ENCODE results near the gene SPRYD3. TPM values are rescaled to one million over a fixed set of nuclear protein-coding genes. Genes with fewer than 3 reads are reported as not detected.

Gene SPRYD3
- polyA plus RNA-seq, 1 experiment, result 15.4 TPM

DNA sequence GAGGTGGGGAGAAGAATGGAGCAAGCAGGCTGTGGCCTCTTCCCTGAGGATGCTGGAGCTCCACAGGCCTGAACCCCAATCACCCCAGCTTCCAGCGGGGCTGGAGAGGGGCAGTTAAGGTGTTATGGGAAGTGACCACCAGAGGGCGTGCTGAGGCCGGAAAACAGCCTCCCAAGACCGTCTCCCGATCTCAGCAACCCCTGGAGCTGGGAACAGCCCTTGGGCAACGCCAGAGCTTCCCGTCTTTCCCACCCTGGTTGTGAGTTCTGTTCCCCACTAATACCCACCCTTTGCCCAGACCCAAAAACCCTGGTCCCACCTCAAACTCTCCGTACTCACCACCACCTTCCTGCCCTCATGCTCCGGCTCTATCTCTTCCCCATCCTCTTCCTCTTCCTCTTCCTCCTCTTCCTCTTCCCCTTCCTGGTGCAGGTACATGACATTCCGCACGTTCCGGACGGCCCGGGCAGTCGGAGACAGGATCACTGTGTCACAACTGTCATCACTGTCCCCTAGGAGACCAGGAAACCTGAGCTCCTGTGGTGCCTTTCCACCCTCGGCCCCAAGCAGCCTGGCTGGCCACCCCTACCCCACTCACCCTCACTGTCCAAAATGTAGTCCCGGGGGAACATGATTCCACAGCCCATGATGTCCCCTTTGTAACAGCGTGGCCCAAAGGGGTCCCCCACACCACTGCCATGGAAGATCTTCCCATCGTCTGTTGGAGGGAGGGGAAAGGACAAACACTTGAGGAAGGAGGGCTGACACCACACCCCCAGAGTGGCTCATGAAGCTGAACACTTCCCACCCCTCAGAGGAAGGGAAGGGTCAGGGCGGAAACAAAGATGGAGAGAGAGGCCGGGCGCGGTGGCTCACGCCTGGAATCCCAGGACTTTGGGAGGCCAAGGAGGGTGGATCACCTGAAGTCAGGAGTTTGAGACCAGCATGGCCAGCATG is 12.9 kb downstream of the SPRYD3 start:
- Histone ChIP-seq H3K27ac (ENCODE audit: low read depth, low read length) (peak overlapping the region; percentile 39), H3K4me3 (ENCODE audit: low read depth, low read length) (no peak overlapping the region)
- CTCF ChIA-PET, result interaction anchor here (0.7 to 3.8 kb wide), 33 partner anchors 9 to 279 kb away, joined by 3 to 120 read pairs (median 7); partner anchors contain the start of genes AAAS, CSAD, ESPL1 and IGFBP6

DNA sequence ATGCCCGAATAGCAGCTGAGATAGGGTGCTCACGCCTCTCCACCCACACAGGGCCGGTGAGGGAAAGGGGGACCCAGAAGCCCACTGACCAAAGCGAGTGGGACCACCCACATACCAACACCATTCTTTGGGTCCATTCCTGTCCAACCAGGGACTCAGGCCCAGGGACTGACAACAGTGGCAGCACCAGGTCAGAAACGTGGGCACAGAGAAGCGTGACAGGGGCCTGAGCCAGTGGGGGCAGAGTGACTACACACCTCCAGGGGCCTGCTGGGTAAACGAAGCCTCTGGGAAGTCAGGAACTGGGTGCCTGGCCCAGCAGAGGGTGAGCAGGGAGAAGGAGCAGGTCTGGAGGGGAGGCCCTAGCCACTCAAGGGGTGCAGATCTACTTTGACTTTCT is 13.7 kb downstream of the SPRYD3 start:
- TF ChIP-seq, protein P1, sequence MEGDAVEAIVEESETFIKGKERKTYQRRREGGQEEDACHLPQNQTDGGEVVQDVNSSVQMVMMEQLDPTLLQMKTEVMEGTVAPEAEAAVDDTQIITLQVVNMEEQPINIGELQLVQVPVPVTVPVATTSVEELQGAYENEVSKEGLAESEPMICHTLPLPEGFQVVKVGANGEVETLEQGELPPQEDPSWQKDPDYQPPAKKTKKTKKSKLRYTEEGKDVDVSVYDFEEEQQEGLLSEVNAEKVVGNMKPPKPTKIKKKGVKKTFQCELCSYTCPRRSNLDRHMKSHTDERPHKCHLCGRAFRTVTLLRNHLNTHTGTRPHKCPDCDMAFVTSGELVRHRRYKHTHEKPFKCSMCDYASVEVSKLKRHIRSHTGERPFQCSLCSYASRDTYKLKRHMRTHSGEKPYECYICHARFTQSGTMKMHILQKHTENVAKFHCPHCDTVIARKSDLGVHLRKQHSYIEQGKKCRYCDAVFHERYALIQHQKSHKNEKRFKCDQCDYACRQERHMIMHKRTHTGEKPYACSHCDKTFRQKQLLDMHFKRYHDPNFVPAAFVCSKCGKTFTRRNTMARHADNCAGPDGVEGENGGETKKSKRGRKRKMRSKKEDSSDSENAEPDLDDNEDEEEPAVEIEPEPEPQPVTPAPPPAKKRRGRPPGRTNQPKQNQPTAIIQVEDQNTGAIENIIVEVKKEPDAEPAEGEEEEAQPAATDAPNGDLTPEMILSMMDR (IDR thresholded peaks at IDR 0.05; ENCODE audit: low read depth, low read length), result no peak
- no peak for DNase-seq (ENCODE audit: low read depth, low spot score)
- CTCF ChIA-PET, result interaction anchor here (0.7 to 3.8 kb wide), 31 partner anchors 8 to 279 kb away, joined by 3 to 120 read pairs (median 7); partner anchors contain the start of genes AAAS, CSAD, ESPL1 and IGFBP6
- Histone ChIP-seq H3K27me3 (ENCODE audit: control insufficient read depth, insufficient read depth, low read length) (no peaks in the 10 kb centered on the region), H3K9me3 (ENCODE audit: control insufficient read depth, insufficient read depth, low read length) (no peaks in the 10 kb centered on the region), H3K4me3 (ENCODE audit: low read depth, low read length) (no peak overlapping the region), H3K27ac (ENCODE audit: low read depth, low read length) (peak overlapping the region; percentile 80)
- POLR2A ChIA-PET, result interaction anchor here (0.6 to 4.5 kb wide), 17 partner anchors 8 to 132 kb away, joined by 3 to 48 read pairs (median 4); partner anchors contain the start of genes CSAD, IGFBP6, SOAT2 and SPRYD3

More for the DNA sequence above, 12.9 kb downstream of the SPRYD3 start:
- no peaks in the 10 kb centered on the region for H3K27me3 ChIP-seq (ENCODE audit: control insufficient read depth, insufficient read depth, low read length)
- TF ChIP-seq, protein P1 (IDR thresholded peaks at IDR 0.05; ENCODE audit: low read depth, low read length), result peak; percentile 88
- DNase-seq (ENCODE audit: low read depth, low spot score), result no peak
- POLR2A ChIA-PET, result interaction anchor here (0.5 to 4.5 kb wide), 19 partner anchors 9 to 131 kb away, joined by 3 to 48 read pairs (median 4); partner anchors contain the start of genes CSAD, IGFBP6, SOAT2 and SPRYD3
- H3K9me3 ChIP-seq (ENCODE audit: control insufficient read depth, insufficient read depth, low read length), result no peaks in the 10 kb centered on the region

DNA sequence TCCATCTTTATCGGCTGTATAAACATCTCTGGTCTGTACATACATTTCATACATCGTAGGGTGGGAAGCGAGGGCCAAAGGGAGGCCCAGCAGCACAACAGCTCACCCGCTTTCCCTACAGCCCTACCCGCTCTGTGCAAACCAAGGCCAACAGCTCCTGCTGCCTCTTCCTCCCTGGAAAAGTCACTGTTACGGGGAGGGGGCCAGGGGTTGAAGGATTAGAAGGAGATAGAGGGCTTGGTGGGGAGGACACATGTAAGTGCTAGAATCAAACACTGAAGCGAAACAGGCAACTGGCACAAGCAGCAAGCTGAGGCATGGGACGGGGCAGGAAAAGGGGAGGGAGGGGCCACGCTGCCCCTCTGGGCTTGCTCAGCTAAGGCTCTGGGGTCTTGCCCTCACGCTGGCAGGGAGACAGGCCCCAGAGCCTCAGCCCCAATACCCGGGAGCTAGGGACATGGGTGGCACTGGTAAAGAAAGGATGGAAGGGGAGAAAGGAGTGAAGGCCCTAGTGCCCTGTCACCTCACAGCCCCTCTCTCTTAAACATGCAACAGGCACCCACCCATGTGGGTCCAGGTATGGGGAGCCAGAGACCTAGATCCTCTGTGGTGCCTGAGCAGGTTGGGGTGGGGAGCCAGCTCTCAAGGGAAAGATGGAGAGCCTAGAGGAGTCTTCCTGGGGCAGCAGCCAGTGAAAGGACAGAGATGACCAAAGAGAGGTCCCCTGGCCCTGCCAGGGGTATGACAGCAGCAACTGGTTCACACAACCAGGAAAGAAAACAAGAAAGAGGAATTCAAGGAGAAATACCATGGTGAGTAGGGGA is 14.4 kb downstream of the SPRYD3 start:
- H3K4me3 ChIP-seq (ENCODE audit: low read depth, low read length), result no peak overlapping the region
- H3K27ac ChIP-seq (ENCODE audit: low read depth, low read length), result peak overlapping the region; percentile 80
- POLR2A ChIA-PET, result interaction anchor here (1.1 to 3.3 kb wide), 10 partner anchors 9 to 133 kb away, joined by 3 to 48 read pairs (median 6); partner anchors contain the start of genes IGFBP6, SOAT2 and SPRYD3
- DNase-seq (ENCODE audit: low read depth, low spot score), result no peak
- H3K27me3 ChIP-seq (ENCODE audit: control insufficient read depth, insufficient read depth, low read length), result no peaks in the 10 kb centered on the region
- no peaks in the 10 kb centered on the region for H3K9me3 ChIP-seq (ENCODE audit: control insufficient read depth, insufficient read depth, low read length)
- CTCF ChIA-PET, result interaction anchor here (0.7 to 3.8 kb wide), 26 partner anchors 7 to 259 kb away, joined by 3 to 120 read pairs (median 8); partner anchors contain the start of genes AAAS, CSAD, IGFBP6 and SOAT2
- TF ChIP-seq, protein P1 (IDR thresholded peaks at IDR 0.05; ENCODE audit: low read depth, low read length), result no peak

DNA sequence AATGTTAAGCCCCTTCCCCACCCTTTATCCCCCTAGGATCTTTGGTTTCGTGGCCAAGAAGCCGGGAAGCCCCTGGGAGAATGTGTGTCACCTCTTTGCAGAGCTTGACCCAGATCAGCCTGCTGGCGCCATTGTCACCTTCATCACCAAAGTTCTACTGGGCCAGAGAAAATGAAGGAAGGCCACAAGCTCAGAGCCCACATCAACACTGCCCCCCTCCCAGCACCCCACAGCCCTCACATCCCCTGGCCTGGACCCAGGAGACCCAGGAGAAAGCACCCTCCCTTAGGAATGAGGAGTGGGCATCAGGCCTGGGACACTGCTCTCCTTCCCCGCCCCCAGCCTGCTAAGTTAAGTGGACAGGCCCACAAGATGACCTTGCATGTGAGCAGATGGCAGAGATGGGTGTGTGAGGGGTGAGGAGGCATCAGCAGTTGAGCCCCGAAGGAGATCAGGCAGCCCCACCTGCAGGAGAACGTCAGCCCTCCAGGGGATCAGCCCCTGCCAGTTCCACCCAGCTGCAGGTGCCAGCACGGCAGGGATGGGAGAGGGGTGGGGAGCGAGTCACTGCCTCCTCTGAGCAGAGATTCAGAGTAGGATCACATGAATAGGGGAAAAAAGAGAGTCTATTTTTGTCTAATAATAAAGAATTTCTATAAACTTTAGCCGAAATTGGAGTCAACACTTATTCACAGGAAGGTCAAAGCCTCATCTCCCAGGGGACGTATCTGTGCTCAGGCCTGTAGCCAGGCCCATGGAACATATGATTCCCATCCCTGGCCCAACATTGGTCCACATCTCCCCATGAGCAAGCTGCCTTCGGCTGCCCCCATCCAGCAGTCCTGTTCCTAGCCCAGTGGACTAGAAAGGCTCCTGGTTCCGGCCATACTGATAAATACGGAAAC is 15.2 kb downstream of the SPRYD3 start:
- no peak for DNase-seq (ENCODE audit: low read depth, low spot score)
- H3K27ac ChIP-seq (ENCODE audit: low read depth, low read length), result peak overlapping the region; percentile 81
- CTCF ChIA-PET, result interaction anchor here (0.9 to 3.8 kb wide), 8 partner anchors 10 to 134 kb away, joined by 3 to 120 read pairs (median 26); partner anchors contain the start of genes IGFBP6, SOAT2 and SPRYD3
- TF ChIP-seq, protein P1 (IDR thresholded peaks at IDR 0.05; ENCODE audit: low read depth, low read length), result peak; percentile 15; the same call in 1 of the 2 replicates
- POLR2A ChIA-PET, result interaction anchor here (1.0 to 3.3 kb wide), 5 partner anchors 15 to 134 kb away, joined by 4 to 48 read pairs (median 7); partner anchors contain the start of genes IGFBP6 and SPRYD3
- H3K4me3 ChIP-seq (ENCODE audit: low read depth, low read length), result no peak overlapping the region
- H3K27me3 ChIP-seq (ENCODE audit: control insufficient read depth, insufficient read depth, low read length), result no peaks in the 10 kb centered on the region
- H3K9me3 ChIP-seq (ENCODE audit: control insufficient read depth, insufficient read depth, low read length), result no peaks in the 10 kb centered on the region

All from AG04450 (cell line).